GM12875 (cell line): ENCODE results near the gene SIX3.
A peak's percentile ranks its signal among the peaks of the same experiment; 100 is the strongest.

Experiments
- H3K4me3 ChIP-seq: one replicate; pipeline ENCODE4 v1.5.1; 2011; ENCODE audit warnings: low read depth, low read length, control low read depth
- CTCF ChIP-seq: IDR thresholded peaks from 2 replicates; pipeline ENCODE4 v1.5.1; 2011; ENCODE audit warnings: low read depth, mild to moderate bottlenecking, control low read depth, inconsistent platforms, low read length, moderate library complexity, borderline replicate concordance; ENCODE audit not compliant: insufficient read depth

SIX3 gene

GRCh38 chr2:44981714-44982108 lies 40.2 kb downstream of the SIX3 start:
- TF ChIP-seq CTCF: peak; percentile 83
- no peak overlapping the region for H3K4me3 ChIP-seq

DNA sequence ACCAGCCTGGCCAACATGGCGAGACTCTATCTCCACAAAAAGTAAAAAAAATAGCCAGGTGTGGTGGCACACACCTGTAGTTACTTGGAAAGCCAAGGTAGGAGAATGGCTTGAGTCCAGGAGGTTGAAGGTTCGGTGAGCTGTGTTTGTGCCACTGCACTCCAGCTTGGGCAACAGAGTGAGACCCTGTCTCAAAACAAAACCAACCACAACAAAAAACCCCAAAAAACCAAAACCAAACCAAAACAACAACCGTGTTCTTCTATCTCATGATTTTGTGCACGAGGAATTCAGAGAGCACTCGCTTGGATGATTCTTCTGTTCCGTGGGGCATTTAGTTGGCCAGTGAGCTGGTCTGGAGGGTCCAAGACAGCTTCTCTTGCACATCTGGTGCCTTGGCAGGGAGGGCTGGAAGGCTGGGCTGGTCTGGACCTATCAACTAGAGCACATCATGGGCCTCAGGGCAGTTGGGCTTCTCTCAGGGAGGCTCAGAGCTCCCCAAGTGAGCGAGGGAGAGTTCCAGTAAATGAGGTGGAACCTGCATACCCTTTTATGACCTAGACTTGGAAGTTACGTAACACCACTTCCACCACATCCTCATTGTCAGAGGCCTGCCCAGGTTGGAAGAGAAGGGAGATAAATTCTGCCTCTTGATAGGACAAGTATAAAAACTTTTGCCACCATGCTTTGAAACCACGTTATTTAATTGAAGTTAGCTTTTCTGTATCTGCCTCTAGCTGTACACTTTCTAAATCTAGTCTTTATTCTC lies 42.5 kb downstream of the SIX3 start:
- no peak for TF ChIP-seq CTCF
- no peak overlapping the region for H3K4me3 ChIP-seq

DNA sequence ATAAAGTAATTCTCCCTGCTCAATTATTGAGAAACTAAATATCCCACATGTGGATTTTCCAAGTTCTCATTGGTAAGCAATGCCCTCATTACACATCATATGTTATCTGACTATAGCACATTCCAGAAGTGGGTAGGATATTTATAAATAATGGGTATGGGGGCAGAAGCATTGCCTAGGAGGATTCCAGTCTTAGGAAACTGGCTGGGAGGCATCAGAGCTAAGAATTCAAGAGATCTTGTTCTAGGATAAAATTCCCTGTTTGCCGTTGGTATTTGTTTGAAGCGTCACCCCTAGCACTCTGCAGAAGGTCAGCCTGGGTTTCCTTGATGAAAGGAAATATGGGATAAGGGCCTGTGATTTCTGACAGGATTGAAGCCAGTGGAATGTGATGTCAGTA lies 47.7 kb downstream of the SIX3 start:
- no peak for TF ChIP-seq CTCF
- H3K4me3 ChIP-seq: no peak overlapping the region

- no peak overlapping the region for H3K4me3 ChIP-seq
- TF ChIP-seq CTCF: no peak
These were observed 52.9 kb downstream of the SIX3 start for GRCh38 chr2:44994377-44994776.
